ENCODE measurements around the gene NEK6.

The NEK6 gene

DNA sequence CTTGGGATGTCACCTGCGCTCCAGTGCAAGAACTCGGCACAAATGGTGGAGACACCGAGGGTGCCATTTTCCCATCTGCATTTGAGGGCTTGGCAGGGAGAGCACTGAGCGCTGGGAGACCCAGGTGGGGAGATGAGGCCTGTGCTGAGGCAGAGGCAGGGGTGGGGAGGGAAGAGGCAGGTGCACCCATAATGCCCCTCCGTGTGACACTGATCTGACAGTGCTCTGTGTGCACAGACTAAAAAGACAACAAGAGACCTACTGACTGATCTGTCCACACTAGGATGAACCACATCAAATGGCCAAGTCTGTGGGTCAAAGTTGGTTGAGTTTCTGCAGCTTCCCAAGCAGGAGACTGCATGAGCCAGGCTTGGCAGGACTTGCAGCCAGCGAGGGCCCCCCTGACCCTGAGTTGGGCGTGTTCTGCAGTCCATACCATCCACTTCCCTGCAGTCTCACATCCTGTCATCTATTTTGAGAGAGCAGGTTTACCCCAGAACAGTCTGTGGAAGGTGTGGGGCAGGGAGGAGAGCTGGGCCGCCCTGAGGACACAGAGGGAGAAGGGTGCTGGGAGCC is 41.9 kb downstream of the NEK6 start:
- no peak for DNase-seq

DNA sequence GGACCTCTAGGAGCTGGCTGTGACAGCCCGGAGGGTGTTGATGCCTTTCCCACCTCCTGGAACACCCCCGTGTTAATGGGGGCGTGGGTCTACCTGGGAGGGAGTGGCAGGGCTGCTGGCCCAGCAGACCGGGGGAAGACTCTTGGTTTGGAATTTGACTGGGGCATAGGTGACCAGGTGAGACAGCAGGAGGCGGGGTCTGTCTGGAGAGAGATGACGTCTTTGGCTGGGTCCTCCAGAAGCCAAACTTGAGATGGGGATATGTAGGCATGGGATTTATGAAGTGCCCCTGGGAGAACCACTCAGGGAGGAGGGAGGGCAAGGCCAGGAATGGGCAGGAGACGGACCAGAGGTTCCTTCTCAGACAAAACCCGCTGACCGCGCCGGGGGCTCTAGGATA is 42.6 kb downstream of the NEK6 start:
- DNase-seq = no peak

DNA sequence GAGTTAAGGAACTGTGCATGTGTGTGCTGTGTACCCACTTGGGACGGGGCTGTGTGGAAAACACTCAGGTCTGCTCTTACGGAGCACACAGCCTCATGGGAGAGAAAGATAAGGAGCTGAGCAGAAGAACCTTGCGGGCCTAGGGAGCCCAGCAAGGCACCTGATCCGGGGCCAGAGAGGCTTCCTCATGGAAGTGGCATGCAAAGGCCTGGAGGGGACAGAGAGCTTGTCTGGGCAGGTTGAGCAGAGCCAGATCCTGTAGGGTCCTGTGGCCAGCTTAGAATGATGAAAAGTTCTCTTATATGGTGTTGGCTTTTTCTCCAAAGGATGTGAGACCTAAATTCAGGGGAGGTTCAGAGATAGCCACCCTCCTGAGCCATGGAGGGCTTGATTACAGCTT is 45.2 kb downstream of the NEK6 start:
- DNase-seq = no peak

DNA sequence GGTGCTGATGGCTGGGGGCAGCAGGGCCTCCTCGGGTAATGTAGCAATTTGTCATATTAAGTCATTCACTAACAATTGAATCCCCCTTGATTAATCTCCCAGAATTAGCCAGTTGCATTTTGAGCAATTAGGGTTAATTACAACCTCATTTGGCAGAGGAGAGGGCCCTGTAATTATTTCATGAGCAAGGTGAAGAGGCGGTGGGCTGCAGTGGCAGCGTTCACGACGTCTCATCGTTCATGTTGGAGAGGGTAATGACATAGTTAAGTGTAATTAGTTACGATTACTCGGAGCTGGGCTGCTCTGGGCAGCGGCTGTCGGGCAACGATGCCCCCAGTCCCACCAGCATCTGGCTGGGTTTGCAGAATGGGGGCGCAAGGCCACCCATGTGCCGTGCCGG is 46.0 kb downstream of the NEK6 start:
- DNase-seq = no peak

DNA sequence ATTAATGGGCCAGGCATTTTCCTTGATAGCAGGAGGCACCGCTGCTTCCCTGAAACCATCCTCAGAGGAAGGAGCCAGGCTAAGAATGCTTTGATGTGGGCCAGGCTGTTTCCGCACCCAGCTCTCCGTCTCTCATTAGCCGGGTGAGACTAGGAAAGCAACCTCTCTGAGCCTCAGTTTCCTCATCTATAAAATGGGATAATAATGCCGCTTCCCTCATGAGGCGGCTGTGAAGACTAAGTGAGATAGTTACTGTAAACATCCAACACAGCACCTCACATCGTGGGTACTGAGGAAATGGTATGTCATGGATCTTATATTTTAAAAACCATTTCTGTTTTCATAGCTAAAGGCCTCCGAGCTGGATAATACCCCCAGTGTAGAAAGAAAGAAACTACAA is 46.5 kb downstream of the NEK6 start:
- DNase-seq = no peak

DNA sequence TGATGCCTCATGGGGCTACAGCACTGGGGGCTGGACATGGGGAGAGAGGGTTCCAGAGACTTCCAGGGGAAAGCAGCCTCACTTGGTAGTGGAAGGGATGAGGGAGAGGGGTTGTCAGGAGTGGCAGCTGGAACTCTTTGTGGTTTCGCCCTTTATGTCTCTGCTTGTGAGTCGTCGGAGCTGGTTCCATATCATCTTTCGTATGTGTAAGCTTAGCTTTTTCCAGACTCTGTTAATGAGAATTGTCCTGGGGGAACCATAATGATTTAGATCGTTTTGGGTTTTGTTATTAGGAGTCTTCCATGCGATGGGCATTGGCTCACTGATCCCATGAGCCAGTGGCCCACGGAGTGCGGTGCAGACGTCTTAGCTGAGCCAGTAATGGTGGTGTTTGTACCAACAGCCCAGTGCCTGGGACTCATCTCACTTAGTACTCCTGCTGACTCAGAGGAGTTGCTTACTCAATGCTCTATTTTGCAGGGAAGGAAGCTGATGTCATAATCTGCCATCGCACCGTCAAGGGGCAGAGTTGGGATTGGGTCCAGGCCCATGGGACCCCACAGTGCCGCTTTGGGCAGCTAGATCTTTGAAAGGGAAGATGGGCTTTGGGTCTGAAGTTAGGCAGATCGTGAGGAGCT is 48.5 kb downstream of the NEK6 start:
- DNase-seq = no peak

DNA sequence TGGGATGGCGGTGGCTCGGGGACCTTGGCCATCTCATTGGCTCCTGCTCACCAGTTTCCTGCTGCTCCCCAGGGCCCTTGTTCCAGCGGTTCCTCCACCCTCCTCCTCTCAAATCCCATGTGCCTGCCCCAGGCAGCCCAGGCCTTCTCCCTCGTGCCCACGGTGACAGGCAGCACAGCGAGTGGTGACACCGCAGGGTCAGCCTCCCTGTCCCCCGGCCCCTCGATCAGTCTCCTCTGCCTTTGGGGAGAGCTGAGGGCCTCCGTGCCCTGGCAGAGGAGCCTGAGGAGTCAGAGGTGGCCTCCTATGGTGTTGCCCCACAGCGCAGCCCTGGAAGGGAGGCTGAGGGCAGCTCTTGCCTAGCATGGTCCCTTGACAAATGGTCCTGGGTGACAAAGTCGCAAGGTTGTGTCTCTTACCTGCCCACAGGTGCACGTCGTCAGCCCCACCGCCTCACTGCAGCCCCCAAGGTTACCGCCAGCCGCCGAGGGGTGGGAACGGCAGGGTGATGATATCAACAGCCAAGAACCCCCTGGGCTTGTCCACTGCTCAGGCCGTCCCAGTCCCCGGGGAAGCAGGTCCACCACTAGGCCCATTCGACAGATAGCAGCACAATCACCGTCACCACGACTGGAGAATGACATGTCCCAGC is 49.8 kb downstream of the NEK6 start:
- DNase-seq = no peak

DNA sequence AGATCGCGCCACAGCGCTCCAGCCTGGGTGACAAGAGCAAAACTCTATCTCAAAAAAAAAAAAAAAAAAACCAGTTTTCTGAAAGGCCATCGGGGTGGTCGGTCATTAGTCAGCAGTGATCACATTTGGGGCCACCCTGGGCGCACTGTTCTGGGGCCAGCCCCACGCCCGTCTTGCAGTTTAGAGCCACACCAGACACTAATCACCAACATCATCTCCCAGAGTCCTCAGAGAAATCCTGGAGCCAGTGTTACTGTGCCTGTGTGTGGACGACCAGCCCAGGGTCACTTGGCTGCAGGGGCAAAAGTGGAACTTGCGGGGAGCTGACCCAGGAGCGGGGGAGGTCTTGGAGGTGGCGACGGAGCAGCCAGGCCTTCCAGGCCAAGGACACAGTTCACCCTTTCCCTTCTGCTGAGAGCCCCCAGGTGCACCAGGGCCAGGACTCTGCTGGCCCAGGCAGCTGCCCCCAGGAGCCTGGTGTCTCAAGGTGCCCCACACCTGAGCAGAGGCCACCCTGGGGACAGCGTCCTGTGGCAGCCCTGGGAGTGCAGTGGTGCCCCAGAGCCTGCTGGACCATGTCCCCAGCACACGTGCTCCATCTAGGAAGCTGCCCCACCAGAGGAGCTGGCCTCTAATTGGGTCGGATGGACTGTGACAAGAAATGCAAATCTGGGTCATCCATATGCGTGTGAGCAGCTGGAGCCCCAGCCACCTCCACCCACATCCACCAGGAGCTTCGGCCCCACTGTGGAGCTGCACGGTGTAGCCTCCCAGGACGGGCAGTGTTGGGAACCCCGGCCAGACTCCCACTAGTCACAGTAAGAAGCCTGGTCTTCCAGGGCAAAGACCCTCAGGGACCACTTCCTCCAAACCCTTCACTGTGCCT is 51.1 kb downstream of the NEK6 start:
- no peak for DNase-seq

DNA sequence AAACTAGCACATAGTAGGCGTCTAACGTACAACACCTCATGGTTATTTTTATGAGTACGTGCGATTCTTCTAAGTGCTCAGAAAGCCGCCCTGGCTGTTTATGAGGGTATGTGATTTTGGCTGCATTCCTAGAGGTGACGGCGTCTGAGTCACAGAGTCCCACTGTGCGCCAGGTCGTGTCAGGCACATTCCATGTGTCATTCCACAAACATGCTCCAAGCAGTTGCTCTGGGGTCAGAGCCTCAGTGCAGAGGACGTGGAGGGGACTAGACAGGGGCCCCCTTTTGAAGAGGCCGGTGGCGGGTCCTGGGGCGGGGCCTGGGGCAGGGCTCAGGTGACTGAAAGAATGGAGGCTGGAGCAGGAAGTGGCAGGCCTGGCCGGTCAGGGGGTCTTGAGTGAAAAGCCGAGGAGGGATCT is 51.9 kb downstream of the NEK6 start:
- no peak for DNase-seq

DNA sequence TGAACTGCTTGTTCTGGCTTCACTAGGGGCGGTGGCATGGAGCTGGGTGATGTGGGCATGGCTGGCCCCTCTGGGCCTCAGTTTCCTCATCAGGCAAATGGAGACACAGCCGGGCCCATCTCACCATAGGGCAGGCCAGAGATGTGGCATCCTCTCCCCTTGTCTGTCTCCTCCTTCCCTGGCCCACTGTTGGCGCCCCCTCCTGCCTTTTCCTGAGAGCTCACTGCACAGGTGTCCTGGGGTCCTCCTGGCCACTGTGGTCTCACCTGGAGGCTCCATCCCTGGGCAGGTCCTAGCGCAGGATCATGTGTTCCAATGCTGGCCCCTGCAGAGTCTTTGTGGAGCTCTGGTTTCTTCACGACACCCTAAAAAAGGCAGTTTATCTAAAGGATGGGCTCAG is 53.5 kb downstream of the NEK6 start:
- no peak for DNase-seq

DNA sequence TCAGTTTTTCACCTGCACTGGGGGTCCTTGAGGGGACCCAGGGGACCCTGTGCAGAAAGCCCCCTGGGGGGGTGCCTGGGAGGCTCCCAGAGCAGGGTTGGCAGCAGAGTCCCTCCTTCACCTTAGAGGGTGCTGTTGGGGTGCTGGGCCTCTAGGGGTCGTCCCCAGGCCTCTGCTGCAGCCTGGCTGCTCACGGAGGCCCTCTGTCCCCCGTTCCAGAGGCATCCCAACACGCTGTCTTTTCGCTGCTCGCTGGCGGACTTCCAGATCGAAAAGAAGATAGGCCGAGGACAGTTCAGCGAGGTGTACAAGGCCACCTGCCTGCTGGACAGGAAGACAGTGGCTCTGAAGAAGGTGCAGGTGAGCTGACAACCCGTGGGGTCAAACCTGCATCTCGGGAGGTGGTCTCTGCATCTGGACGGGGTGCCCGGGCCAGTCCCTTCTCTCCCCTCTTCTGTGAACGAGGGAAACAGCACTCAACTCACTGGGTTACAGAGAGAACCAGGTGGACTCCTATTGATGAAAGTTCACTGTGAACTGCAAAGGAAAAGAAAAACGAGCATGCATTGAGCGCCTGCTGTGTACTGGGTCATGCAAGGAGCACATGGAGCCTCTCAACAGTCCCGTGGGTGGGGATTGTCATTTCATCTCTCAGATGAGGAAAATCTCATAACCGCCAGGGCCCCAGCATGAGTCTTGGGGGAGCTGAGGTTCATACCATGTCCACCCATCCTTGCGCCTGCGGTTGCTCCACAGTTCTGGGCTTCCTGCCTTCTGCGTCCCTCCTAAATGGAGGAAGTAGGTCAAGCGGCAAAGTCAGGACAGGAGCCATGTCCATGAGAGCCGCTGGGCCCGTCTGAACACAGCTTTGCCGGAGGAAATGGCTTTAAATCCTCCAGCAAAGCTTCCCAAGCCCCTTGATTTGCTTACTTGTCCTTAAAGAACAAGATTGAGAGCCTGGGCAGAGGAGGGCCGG is 54.8 kb downstream of the NEK6 start:
- DNase-seq = no peak

DNA sequence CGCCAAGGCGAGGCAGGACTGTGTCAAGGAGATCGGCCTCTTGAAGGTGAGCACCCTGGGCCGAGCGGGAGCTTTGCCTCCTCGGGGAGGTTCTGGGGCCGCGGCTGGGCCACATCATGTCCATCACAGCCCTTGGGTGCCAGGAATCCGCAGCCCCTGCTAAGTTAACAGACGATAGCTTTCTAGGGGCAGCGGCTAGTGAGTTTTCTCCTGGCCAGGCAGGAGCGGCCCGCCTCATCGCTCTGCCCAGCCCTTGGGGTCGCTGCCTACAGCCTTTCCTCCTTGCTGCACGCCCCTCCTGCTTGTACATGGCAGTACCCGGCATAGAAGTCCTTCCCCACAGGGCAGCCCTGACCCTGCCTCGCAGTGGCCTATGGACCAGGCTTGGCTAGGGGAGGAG is 56.2 kb downstream of the NEK6 start:
- DNase-seq = no peak

DNA sequence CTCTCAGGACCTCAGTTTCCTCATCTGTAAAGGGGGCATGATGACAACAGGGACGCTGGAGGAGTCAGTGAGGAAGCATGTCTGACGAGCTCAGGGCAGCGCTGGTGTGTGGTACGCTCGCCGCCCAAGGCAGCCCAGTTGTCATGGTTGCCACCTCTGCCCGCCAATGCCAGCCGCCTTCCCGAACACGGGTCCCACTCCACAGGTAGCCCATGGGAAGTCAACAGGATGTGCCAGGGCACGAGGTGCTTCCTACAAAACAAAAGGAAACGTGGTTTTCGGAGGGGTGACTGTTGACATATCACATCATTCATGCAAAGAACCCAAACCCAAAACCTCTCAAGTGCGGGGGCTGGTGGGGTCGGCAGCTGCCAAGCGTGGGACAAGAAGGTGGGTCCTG is 58.1 kb downstream of the NEK6 start:
- DNase-seq = no peak

DNA sequence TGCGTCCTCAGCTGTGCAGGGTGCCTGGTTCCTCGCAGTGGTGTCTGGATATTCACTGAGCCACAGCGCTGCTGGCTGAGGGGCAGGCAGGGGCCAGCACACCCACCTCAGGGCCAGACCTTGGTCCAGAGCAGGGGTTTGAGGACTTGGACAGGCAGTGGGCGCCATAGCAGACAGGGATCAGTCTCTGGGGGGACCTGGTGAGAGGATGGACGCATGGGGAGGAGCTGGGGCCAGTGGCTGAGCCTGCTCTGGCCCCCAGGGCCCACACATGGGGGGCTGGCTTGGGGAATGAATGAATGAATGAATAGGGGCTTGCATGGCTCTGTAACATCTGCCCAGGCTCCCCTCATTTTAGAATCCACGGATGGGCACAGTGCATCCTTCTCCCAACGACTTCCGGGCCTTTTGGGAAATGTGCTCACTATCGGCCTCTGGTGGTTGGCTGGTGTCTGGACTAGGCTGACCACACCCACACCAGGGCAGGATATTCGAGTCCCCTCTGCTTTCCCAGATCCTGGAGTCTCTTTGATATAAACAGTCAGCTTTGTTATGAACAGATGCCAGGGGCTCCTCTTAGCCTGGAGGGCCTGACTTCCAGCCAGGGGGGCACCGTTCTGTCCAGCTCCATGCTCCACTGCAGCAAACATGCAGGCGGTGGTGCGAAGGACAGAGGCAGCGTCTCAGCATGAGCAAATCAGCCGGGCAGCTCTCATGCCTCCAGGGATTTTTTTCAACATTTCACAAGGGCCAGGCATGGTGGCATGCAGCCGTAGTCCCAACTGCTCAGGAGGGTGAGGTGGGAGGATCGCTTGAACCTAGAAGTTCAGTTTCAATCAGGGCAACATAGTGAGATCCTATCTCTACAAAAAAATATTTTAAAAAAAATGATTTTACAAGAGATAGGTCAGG is 62.6 kb downstream of the NEK6 start:
- DNase-seq = no peak

DNA sequence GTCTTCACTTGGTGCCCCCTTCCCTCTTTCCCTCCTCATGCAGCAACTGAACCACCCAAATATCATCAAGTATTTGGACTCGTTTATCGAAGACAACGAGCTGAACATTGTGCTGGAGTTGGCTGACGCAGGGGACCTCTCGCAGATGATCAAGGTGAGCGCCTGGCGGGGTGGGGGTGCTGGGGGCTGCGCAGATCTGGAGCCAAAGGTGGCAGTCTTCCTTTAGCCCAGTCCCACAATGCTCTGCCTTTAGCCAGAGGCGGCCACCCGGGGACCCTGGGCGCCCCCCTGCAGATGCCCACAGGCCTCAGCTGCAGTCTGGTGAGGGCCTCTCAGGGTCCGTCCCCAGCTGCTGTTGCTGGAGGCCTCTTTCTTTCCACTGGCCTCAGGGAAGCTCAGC is 63.7 kb downstream of the NEK6 start:
- no peak for DNase-seq

DNA sequence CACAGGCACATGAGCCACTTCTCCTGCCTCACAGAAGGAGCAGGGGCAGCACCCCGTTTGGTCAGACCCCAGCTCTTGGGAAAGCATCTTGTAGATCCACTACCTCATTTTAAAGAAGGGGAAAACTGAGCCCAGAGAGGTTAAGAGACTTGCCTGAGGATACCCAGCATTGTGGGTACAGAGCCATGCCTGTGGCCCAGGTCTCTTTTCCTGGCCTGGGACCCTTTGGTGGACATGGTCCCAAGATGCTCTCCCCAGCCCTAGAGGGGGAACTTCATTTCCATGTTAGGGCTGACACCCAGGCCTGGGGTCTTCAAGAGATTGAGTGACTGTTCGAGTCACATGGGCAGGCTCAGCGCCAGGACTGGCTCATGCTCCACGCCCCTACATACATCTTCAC is 64.2 kb downstream of the NEK6 start:
- no peak for DNase-seq

DNA sequence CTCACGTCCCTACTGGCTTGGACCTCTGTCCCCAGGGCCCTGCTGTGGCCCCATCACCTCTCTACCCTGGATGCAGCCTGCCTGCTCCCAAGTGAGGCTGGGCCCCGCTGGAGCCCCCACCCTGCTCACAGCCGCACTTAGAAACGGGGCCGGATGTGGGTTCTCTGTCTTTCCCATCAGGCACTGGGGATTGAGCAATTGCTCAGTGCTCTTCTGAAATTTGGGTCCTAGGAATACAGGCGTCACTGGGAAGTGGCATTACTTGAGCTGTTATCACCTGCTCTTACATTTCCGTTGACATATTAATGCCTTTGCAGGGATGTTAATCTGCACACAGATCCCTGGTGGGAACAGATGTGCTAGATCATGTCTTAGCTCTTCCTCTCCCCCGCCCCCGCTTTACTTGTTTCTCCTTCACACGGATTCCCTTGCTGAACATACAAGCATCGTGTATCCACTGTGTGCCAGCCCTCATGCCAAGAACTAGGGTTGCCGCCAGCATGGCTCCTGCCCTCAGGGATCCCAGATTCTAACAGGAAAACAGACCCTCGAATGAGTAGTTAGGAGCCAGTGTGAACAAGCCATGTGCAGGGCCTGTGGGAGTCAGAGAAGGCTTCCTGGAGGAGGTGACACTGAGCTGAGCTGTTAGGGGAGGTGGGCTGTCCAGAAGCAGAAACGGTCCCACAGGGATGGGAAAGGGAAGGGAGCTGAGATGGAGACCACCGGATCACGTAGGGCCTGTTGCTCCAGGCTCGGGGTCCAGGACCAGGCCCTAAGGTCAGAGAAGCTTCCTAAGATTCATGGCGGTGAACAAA is 65.1 kb downstream of the NEK6 start:
- DNase-seq = no peak

DNA sequence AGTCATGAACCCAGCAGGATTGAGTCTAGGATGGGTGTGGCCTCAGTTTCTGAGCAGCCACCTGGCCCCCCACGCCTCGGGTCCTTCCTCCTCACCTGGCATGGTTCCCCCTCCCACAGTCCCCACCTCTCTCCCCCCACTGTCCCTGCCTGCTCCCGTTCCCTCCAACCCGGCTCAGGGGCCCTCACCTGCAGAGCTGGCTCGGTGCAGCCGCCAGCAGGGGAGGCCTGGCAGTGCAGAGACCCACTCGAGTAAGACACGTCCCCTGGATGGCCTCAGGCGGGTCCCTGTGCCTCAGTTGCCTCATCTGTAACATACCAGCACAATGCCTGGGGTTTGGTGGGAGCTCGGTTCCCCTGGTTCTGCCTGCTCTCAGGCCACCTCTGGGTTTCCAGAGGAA is 66.2 kb downstream of the NEK6 start:
- DNase-seq = no peak

DNA sequence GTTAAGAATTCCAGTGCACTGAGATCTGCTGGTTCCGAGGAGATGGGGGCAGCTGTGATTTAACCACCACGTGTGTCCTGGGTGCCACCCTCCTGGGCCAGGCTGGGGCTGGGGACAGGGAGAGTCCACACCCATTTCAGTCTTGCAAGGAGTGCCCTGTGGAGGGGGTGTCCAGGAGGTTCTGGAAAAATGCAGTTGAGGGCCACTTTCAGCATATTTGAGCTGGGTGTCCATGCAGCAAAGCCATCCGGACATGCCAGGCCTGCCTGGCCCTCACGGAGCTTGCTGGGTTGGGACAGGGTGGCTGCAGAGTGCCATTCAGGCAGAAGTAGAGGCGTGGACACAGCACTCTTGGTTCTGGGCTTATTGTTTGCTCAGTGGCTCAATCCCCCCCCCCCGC is 68.1 kb downstream of the NEK6 start:
- no peak for DNase-seq

DNA sequence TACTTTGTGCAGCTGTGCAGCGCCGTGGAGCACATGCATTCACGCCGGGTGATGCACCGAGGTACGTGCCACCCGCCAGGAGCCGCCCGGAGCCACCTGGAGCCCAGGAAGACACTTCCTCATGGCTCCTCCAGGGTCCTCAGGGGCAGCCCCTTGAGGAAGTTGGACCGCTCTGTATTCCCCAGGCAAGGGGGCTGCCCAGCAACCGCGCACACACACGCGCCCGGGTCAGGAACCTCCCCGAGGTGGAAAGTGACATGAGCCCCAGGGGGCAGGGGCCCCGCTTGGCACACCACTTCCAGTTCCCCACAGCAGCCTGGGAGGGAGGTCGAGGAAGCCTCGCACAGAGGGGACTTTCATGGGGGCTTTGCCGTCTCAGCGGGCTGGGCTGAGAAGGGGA is 68.6 kb downstream of the NEK6 start:
- DNase-seq = no peak

DNA sequence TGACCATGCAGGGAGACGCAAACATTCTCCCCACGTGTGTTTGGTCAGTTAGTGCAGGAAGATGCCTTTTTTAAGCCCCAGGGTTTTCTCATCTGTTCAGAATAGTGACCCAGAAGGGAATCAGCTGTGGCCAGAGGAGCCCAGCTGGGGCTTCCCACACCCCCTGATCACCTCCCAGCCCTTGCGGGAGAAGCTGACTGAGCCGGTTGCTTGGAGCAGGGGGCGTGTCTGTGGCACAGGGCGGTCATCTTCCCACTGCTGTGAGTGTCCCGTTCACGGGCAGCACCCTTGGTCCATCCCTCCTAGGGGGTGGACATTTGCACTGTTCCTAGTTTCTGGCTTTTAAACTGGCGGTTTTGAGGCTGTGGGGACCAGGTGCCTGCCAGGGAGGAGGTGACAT is 69.7 kb downstream of the NEK6 start:
- no peak for DNase-seq
